A549 treated with GW870086 at 1 μM for 4 hours (cell line): ENCODE measurements around the gene C1QTNF9B. TPM values are rescaled to one million over a fixed set of nuclear protein-coding genes. Genes with fewer than 3 reads are reported as not detected.

Source experiments
- total RNA-seq: library from RNA; stranded (reverse); fragments of 200-300 nt; extraction: Qiagen RNA extraction; gene quantifications from 5 replicates; pipeline ENCODE4 v1.2.3, GENCODE V29; 2022; ENCODE audit warnings: low read depth

C1QTNF9B gene
- not detected in 5 replicates for total RNA-seq

DNA sequence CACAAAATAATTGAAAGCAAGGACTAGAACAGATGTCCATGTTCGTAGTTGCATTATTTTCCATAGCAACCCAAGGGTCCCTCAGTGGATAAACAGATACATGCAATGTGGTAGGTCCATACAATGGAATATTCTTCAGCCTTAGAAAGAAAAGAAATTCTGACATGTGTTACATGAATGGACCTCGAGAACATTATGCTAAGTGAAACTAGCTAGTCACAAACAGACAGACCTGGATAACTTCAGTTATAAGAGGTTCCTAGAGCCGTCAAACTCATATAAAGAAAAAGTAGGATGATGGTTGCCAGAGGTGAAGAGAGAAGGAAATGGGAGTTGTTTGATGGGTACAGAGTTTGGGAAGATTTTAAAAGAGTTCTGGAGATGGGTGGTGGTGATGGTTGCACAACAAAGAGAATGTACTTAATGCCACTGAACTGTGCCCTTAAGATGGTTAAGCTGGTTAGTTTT lies at the start of gene C1QTNF9B:
TSS of gene C1QTNF9B (minus strand) at position 51 of the 468 bp plus-strand sequence.

DNA sequence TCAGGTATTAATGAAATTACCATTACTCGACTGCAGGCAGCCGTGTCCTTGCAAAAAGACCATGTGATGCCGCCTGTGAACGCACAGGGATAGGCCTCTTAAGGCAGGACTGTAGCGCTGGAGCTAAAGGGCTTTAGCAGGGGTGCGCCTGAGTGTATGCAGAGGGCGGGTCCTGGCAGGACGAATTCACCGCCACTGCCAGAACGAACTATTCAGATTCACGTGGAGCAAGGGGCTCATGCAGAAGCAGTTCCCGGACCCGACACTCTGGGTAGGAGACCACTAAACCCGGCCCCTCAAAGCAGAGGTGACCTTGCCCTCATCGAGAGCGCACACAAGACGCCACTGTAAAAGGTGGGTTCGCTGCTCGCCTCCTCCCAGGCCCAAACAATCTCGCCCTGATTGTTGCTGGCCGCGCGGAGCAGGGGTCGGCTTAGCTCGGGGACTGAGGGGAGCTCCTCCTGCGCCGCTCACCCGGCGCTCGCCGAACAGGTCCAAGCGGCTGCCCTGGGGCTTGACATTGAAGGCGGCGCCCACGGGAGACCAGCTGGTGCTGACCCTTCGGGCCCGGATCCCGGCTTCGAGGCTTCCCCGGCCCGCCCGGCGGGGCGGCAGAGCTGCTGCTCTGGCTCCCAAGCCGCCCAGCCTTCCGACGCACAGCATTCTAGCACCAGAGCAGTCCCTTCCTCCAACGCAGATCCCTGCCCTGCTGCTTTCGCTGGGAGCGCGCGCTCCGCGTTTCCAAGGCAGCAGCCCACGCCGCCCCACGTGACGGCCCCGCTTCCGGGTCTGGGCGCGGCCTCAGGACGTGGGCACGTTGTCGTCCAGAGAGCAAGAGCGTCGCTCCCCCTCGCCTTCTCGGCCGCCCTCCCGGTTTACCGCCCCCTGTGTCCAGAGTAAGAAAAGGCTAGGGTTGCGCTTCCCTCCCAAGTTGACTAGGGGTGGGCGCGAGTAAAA lies 8.4 kb downstream of the C1QTNF9B start, which contains the start of gene MIPEP:
TSS of gene MIPEP (minus strand) at position 743 of the 957 bp plus-strand sequence. CDS start at position 663, 80 bp downstream.

Other genes with a start within 250 kb of the C1QTNF9B start
- 17.0 to 28.1 TPM (median 27.9 TPM) in 5 replicates for gene MIPEP, start 8.1 kb downstream of the C1QTNF9B start, total RNA-seq